WTC11 (cell line): ENCODE data around the gene CLNK.

Source experiments
- ATF1 ChIP-seq: sonication (generic); formaldehyde crosslinking; IDR thresholded peaks from 2 replicates; pipeline ENCODE4 v1.8.1; 2023; ENCODE audit warnings: mild to moderate bottlenecking, moderate library complexity, missing genetic modification reagents
- ESRRA ChIP-seq: sonication (generic); formaldehyde crosslinking; IDR thresholded peaks from 2 replicates; pipeline ENCODE4 v1.8.1; 2022; ENCODE audit warnings: mild to moderate bottlenecking, missing genetic modification reagents, borderline replicate concordance
- NR2C2 ChIP-seq: sonication (generic); formaldehyde crosslinking; IDR thresholded peaks from 2 replicates; pipeline ENCODE4 v1.8.0; 2022; ENCODE audit warnings: mild to moderate bottlenecking, missing genetic modification reagents
- SMAD4 ChIP-seq: sonication (generic); formaldehyde crosslinking; IDR thresholded peaks from 2 replicates; pipeline ENCODE4 v1.8.0; 2022; ENCODE audit warnings: mild to moderate bottlenecking, missing genetic modification reagents
- SP1 ChIP-seq: sonication (generic); formaldehyde crosslinking; conservative IDR thresholded peaks from 2 replicates; pipeline ENCODE4 v1.8.1; 2022; ENCODE audit warnings: missing genetic modification reagents
- TCF7 ChIP-seq: sonication (generic); formaldehyde crosslinking; IDR thresholded peaks from 2 replicates; pipeline ENCODE4 v1.8.0; 2022; ENCODE audit warnings: mild to moderate bottlenecking, low read depth, missing genetic modification reagents, moderate library complexity
- TF ChIP-seq, protein P1 (sequence below): sonication (generic); formaldehyde crosslinking; IDR thresholded peaks from 2 replicates; pipeline ENCODE4 v1.8.1; 2023; ENCODE audit warnings: mild to moderate bottlenecking, missing genetic modification reagents, borderline replicate concordance
- TF ChIP-seq, protein P2 (sequence below): fragments of 200-600 bp; IDR thresholded peaks from 2 replicates; pipeline ENCODE4 v1.8.0; 2022; ENCODE audit warnings: antibody characterized with exemption
- TF ChIP-seq, protein P3 (sequence below): sonication (generic); formaldehyde crosslinking; IDR thresholded peaks from 2 replicates; pipeline ENCODE4 v1.8.0; 2022; ENCODE audit warnings: mild to moderate bottlenecking, missing genetic modification reagents
- TF ChIP-seq, protein P4 (sequence below): sonication (generic); formaldehyde crosslinking; IDR thresholded peaks from 2 replicates; pipeline ENCODE4 v1.8.1; 2023; ENCODE audit warnings: mild to moderate bottlenecking, missing genetic modification reagents

DNA sequence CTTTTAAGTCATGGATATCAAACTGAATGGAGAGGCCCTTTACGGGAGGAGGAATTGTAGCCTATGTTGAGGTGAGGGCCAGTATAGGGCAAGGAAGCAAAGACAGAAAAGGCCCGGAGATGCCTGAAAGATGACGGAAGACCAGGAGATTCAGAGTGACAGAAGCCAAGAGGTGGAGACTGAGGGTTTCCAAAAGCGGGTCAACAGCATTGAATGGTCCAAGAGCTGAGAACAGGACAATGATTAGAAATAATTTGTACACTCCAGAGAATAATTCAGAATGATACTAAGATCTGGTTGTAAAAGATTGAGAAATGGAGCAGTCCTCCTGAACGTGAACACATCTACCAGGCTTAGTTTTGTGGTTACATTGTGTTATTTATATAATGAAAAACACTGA lies 181.9 kb downstream of the CLNK start:
- TF ChIP-seq, protein P1, sequence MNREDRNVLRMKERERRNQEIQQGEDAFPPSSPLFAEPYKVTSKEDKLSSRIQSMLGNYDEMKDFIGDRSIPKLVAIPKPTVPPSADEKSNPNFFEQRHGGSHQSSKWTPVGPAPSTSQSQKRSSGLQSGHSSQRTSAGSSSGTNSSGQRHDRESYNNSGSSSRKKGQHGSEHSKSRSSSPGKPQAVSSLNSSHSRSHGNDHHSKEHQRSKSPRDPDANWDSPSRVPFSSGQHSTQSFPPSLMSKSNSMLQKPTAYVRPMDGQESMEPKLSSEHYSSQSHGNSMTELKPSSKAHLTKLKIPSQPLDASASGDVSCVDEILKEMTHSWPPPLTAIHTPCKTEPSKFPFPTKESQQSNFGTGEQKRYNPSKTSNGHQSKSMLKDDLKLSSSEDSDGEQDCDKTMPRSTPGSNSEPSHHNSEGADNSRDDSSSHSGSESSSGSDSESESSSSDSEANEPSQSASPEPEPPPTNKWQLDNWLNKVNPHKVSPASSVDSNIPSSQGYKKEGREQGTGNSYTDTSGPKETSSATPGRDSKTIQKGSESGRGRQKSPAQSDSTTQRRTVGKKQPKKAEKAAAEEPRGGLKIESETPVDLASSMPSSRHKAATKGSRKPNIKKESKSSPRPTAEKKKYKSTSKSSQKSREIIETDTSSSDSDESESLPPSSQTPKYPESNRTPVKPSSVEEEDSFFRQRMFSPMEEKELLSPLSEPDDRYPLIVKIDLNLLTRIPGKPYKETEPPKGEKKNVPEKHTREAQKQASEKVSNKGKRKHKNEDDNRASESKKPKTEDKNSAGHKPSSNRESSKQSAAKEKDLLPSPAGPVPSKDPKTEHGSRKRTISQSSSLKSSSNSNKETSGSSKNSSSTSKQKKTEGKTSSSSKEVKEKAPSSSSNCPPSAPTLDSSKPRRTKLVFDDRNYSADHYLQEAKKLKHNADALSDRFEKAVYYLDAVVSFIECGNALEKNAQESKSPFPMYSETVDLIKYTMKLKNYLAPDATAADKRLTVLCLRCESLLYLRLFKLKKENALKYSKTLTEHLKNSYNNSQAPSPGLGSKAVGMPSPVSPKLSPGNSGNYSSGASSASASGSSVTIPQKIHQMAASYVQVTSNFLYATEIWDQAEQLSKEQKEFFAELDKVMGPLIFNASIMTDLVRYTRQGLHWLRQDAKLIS (CRISPR knock-in tag): no peak
- TF ChIP-seq, protein P2, sequence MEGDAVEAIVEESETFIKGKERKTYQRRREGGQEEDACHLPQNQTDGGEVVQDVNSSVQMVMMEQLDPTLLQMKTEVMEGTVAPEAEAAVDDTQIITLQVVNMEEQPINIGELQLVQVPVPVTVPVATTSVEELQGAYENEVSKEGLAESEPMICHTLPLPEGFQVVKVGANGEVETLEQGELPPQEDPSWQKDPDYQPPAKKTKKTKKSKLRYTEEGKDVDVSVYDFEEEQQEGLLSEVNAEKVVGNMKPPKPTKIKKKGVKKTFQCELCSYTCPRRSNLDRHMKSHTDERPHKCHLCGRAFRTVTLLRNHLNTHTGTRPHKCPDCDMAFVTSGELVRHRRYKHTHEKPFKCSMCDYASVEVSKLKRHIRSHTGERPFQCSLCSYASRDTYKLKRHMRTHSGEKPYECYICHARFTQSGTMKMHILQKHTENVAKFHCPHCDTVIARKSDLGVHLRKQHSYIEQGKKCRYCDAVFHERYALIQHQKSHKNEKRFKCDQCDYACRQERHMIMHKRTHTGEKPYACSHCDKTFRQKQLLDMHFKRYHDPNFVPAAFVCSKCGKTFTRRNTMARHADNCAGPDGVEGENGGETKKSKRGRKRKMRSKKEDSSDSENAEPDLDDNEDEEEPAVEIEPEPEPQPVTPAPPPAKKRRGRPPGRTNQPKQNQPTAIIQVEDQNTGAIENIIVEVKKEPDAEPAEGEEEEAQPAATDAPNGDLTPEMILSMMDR: no peak
- no peak for TF ChIP-seq TCF7 (CRISPR knock-in tag)
- TF ChIP-seq ATF1 (CRISPR knock-in tag): no peak
- TF ChIP-seq SP1 (CRISPR knock-in tag): no peak
- no peak for TF ChIP-seq NR2C2 (CRISPR knock-in tag)
- no peak for TF ChIP-seq ESRRA
- TF ChIP-seq, protein P3, sequence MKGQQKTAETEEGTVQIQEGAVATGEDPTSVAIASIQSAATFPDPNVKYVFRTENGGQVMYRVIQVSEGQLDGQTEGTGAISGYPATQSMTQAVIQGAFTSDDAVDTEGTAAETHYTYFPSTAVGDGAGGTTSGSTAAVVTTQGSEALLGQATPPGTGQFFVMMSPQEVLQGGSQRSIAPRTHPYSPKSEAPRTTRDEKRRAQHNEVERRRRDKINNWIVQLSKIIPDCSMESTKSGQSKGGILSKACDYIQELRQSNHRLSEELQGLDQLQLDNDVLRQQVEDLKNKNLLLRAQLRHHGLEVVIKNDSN: no peak
- no peak for TF ChIP-seq SMAD4 (CRISPR knock-in tag)
- TF ChIP-seq, protein P4, sequence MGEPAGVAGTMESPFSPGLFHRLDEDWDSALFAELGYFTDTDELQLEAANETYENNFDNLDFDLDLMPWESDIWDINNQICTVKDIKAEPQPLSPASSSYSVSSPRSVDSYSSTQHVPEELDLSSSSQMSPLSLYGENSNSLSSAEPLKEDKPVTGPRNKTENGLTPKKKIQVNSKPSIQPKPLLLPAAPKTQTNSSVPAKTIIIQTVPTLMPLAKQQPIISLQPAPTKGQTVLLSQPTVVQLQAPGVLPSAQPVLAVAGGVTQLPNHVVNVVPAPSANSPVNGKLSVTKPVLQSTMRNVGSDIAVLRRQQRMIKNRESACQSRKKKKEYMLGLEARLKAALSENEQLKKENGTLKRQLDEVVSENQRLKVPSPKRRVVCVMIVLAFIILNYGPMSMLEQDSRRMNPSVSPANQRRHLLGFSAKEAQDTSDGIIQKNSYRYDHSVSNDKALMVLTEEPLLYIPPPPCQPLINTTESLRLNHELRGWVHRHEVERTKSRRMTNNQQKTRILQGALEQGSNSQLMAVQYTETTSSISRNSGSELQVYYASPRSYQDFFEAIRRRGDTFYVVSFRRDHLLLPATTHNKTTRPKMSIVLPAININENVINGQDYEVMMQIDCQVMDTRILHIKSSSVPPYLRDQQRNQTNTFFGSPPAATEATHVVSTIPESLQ (CRISPR knock-in tag): no peak
